IMR-90 (cell line): ENCODE measurements around the gene HOXA10. TPM values are rescaled to one million over a fixed set of nuclear protein-coding genes. Genes with fewer than 3 reads are reported as not detected.

Source experiments
- ATAC-seq: fragments of 200-7000 bp; cut with Tn5 transposase; 2 replicates; pipeline ENCODE4 v1.9.1; 2020; ENCODE audit warnings: low read depth, mild to moderate bottlenecking, moderate library complexity
- BruUV-seq: library from RNA; stranded (reverse); fragments of 400-500 nt; replicated peaks from 2 replicates; lab custom pipeline; 2021; lab: Mats Ljungman, UMichigan
- CTCF ChIA-PET: fragments of 300-600 bp; formaldehyde crosslinking; extraction: SDS; loops from one replicate; lab custom pipeline; 2021; ENCODE audit warnings: antibody characterized with exemption; lab: Yijun Ruan, JAX
- POLR2A ChIA-PET: fragments of 300-600 bp; sonication (Branson Sonifier 250); formaldehyde crosslinking; loops from one replicate; lab custom pipeline; 2022; ENCODE audit warnings: antibody characterized with exemption; ENCODE audit not compliant: unreplicated experiment; lab: Charles Lee
- DNase-seq: peaks from one replicate; pipeline ENCODE4 v3.0.0; 2013
- H2AFZ ChIP-seq: replicated peaks from 2 replicates; pipeline ENCODE3; 2013; ENCODE audit warnings: low read length, mild to moderate bottlenecking; ENCODE audit not compliant: poor library complexity
- H2AK5ac ChIP-seq: 2 replicates; pipeline ENCODE4 v1.6.1; 2013; ENCODE audit warnings: low read depth, low read length, inconsistent platforms
- H2AK9ac ChIP-seq: replicated peaks from 2 replicates; pipeline ENCODE3; 2013; ENCODE audit warnings: mild to moderate bottlenecking, low read depth, low read length, moderate library complexity; ENCODE audit not compliant: poor library complexity
- H2BK120ac ChIP-seq: 2 replicates; pipeline ENCODE4 v1.6.1; 2013; ENCODE audit warnings: low read depth, low read length, inconsistent platforms
- H2BK15ac ChIP-seq: 3 replicates; pipeline ENCODE4 v1.6.1; 2013; ENCODE audit warnings: low read depth, low read length, inconsistent platforms
- H2BK20ac ChIP-seq: 2 replicates; pipeline ENCODE4 v1.6.1; 2013; ENCODE audit warnings: low read depth, mild to moderate bottlenecking, inconsistent platforms, low read length, moderate library complexity
- H2BK5ac ChIP-seq: 2 replicates; pipeline ENCODE4 v1.6.1; 2013; ENCODE audit warnings: mild to moderate bottlenecking, low read depth, low read length, inconsistent platforms; ENCODE audit not compliant: poor library complexity, severe bottlenecking
- H3K14ac ChIP-seq: replicated peaks from 2 replicates; pipeline ENCODE4 v1.6.1; 2013; ENCODE audit warnings: low read depth, low read length, inconsistent platforms
- H3K18ac ChIP-seq: 2 replicates; pipeline ENCODE4 v1.6.1; 2013; ENCODE audit warnings: low read depth, low read length, control low read depth
- H3K23ac ChIP-seq: 2 replicates; pipeline ENCODE4 v1.6.1; 2013; ENCODE audit warnings: low read depth, low read length, inconsistent platforms
- H3K27ac ChIP-seq: 2 replicates; pipeline ENCODE4 v1.5.1; 2013; ENCODE audit warnings: mild to moderate bottlenecking, control low read depth, low read length; ENCODE audit not compliant: insufficient read depth
- H3K27me3 ChIP-seq: 2 replicates; pipeline ENCODE4 v1.6.1; 2013; ENCODE audit warnings: low read length; ENCODE audit not compliant: control insufficient read depth, insufficient read depth
- H3K36me3 ChIP-seq: 2 replicates; pipeline ENCODE4 v1.6.1; 2013; ENCODE audit warnings: low read length, mixed read lengths; ENCODE audit not compliant: control insufficient read depth, insufficient read depth
- H3K4ac ChIP-seq: 2 replicates; pipeline ENCODE4 v1.6.1; 2013; ENCODE audit warnings: low read depth, low read length, inconsistent platforms
- H3K4me1 ChIP-seq: 2 replicates; pipeline ENCODE4 v1.6.1; 2013; ENCODE audit warnings: low read length, mixed read lengths; ENCODE audit not compliant: control insufficient read depth, insufficient read depth
- H3K4me2 ChIP-seq: 2 replicates; pipeline ENCODE4 v1.6.1; 2013; ENCODE audit warnings: low read depth, mild to moderate bottlenecking, control low read depth, low read length, moderate library complexity
- H3K4me3 ChIP-seq: 2 replicates; pipeline ENCODE4 v1.5.1; 2013; ENCODE audit warnings: low read depth, mild to moderate bottlenecking, control low read depth, low read length, moderate library complexity; ENCODE audit not compliant: insufficient read depth
- H3K56ac ChIP-seq: 2 replicates; pipeline ENCODE4 v1.6.1; 2013; ENCODE audit warnings: low read length, inconsistent platforms; ENCODE audit not compliant: insufficient read depth; ENCODE audit errors: extremely low read depth
- H3K79me1 ChIP-seq, 2 experiments: 2 replicates each; pipeline ENCODE4 v1.6.1; 2013; ENCODE audit warnings: low read length in 2 of 2, inconsistent platforms in 1 of 2, low read depth in 1 of 2
- H3K9ac ChIP-seq: 2 replicates; pipeline ENCODE4 v1.6.1; 2013; ENCODE audit warnings: low read depth, low read length, control low read depth
- H3K9me1 ChIP-seq: 2 replicates; pipeline ENCODE4 v1.6.1; 2013; ENCODE audit warnings: low read length, inconsistent platforms; ENCODE audit not compliant: insufficient read depth
- H3K9me3 ChIP-seq: 2 replicates; pipeline ENCODE4 v1.6.1; 2013; ENCODE audit warnings: low read length; ENCODE audit not compliant: control insufficient read depth, insufficient read depth
- H4K20me1 ChIP-seq: 2 replicates; pipeline ENCODE4 v1.6.1; 2013; ENCODE audit warnings: low read length, inconsistent platforms; ENCODE audit not compliant: insufficient read depth
- H4K5ac ChIP-seq: 2 replicates; pipeline ENCODE4 v1.6.1; 2013; ENCODE audit warnings: mild to moderate bottlenecking, low read depth, low read length, control low read depth
- H4K8ac ChIP-seq, 2 experiments: 2 replicates each; pipeline ENCODE4 v1.6.1; 2013; ENCODE audit warnings: low read depth in 2 of 2, low read length in 2 of 2, control low read depth in 1 of 2, inconsistent platforms in 1 of 2
- H4K91ac ChIP-seq: 2 replicates; pipeline ENCODE4 v1.6.1; 2013; ENCODE audit warnings: low read depth, low read length, inconsistent platforms; ENCODE audit not compliant: insufficient read depth
- BHLHE40 ChIP-seq: fragments of 150-350 bp; IDR thresholded peaks from 2 replicates; pipeline ENCODE4 v1.6.1; 2016; ENCODE audit warnings: mild to moderate bottlenecking, low read depth, low read length
- CEBPB ChIP-seq: IDR thresholded peaks from 2 replicates; pipeline ENCODE4 v1.6.1; 2012; ENCODE audit warnings: low read depth, low read length, improper control_type of control experiment
- CHD1 ChIP-seq: IDR thresholded peaks from 2 replicates; pipeline ENCODE4 v1.6.1; 2012; ENCODE audit warnings: low read depth, low read length, improper control_type of control experiment
- FOS ChIP-seq: fragments of 150-350 bp; IDR thresholded peaks from 2 replicates; pipeline ENCODE4 v1.6.1; 2016; ENCODE audit warnings: low read depth, low read length
- MAFK ChIP-seq: IDR thresholded peaks from 2 replicates; pipeline ENCODE4 v1.6.1; 2012; ENCODE audit warnings: low read depth, low read length, improper control_type of control experiment
- MAZ ChIP-seq: IDR thresholded peaks from 2 replicates; pipeline ENCODE4 v1.6.1; 2012; ENCODE audit warnings: low read depth, mild to moderate bottlenecking, low read length, improper control_type of control experiment, moderate library complexity, borderline replicate concordance
- MXI1 ChIP-seq: IDR thresholded peaks from 2 replicates; pipeline ENCODE4 v1.6.1; 2012; ENCODE audit warnings: low read depth, mild to moderate bottlenecking, low read length, moderate library complexity, borderline replicate concordance
- NFE2L2 ChIP-seq: fragments of 150-350 bp; IDR thresholded peaks from 2 replicates; pipeline ENCODE4 v1.6.1; 2016; ENCODE audit warnings: low read depth, mild to moderate bottlenecking, low read length
- POLR2A ChIP-seq: IDR thresholded peaks from 2 replicates; pipeline ENCODE4 v1.6.1; 2012; ENCODE audit warnings: mild to moderate bottlenecking, low read depth, low read length
- RAD21 ChIP-seq: IDR thresholded peaks from 2 replicates; pipeline ENCODE4 v1.6.1; 2012; ENCODE audit warnings: low read length, improper control_type of control experiment
- RCOR1 ChIP-seq: IDR thresholded peaks from 2 replicates; pipeline ENCODE4 v1.6.1; 2012; ENCODE audit warnings: mild to moderate bottlenecking, low read length, improper control_type of control experiment; ENCODE audit not compliant: insufficient replicate concordance
- RFX5 ChIP-seq: IDR thresholded peaks from 2 replicates; pipeline ENCODE4 v1.8.0; 2012; ENCODE audit warnings: low read depth, mild to moderate bottlenecking, low read length, moderate library complexity
- SMC3 ChIP-seq: fragments of 150-350 bp; IDR thresholded peaks from 2 replicates; pipeline ENCODE4 v1.6.1; 2016; ENCODE audit warnings: low read depth, mild to moderate bottlenecking, antibody characterized with exemption, low read length, moderate library complexity
- USF2 ChIP-seq: fragments of 150-350 bp; IDR thresholded peaks from 2 replicates; pipeline ENCODE4 v1.6.1; 2017; ENCODE audit warnings: mild to moderate bottlenecking, antibody characterized with exemption, low read length, low read depth
- WGBS, 2 experiments: methylation state at CpG; one replicate each; pipeline versions ENCODE4 v1.1.5 to v1.1.7; 2013; ENCODE audit warnings: missing lambda C conversion rate in 2 of 2; ENCODE audit not compliant: insufficient read length in 1 of 2; ENCODE audit errors: extremely low coverage in 2 of 2; 5-methylcytosine and 5-hydroxymethylcytosine counted together
- dilution Hi-C: fragments of 300-500 bp; cut with HindIII; formaldehyde crosslinking; loops from one replicate; pipeline ENCODE4 v1.14.3; 2018; ENCODE audit warnings: low sequenced_read_pairs; ENCODE audit not compliant: unreplicated experiment
- in situ Hi-C: fragments of 300-500 bp; cut with MboI; formaldehyde crosslinking; loops from 3 replicates; pipeline ENCODE4 v1.14.3; 2019; ENCODE audit warnings: low sequenced_read_pairs, inconsistent platforms, mixed read lengths
- intact Hi-C: fragments of 100-400 bp; cut with micrococcal nuclease; formaldehyde crosslinking; loops from 2 replicates; pipeline ENCODE4 v1.10.0; 2022
- polyA plus RNA-seq, 3 experiments: library from polyadenylated mRNA; depleted of rRNA; stranded (reverse); fragments of >200 nt; gene quantifications; 2 replicates each; pipeline ENCODE4 v1.2.3, GENCODE V29; 2012; ENCODE audit warnings: low replicate concordance in 1 of 3
- total RNA-seq: library from RNA; depleted of rRNA; stranded (reverse); fragments of >200 nt; gene quantifications from 2 replicates; pipeline ENCODE4 v1.2.3, GENCODE V29; 2012
- TF ChIP-seq, protein P1 (sequence below): conservative IDR thresholded peaks from 2 replicates; pipeline ENCODE4 v1.5.1; 2012; ENCODE audit warnings: mild to moderate bottlenecking, low read depth, low read length, improper control_type of control experiment
- TF ChIP-seq, protein P2 (sequence below): fragments of 150-350 bp; IDR thresholded peaks from 2 replicates; pipeline ENCODE4 v1.6.1; 2016; ENCODE audit warnings: low read depth, mild to moderate bottlenecking, low read length, moderate library complexity, borderline replicate concordance

HOXA10 gene
- total and polyA plus RNA-seq, 2 of the 4 experiments (the other 2 are of a cell fraction): 0.10 to 0.18 TPM

GRCh38 chr7:27204851-27205322 is 30.8 kb upstream of the HOXA10 start:
- Histone ChIP-seq H3K9me1 (peaks cover 5% of the 10 kb centered on the region; the same call in 1 of the 2 replicates), H2BK5ac (no peak overlapping the region), H3K14ac (no peak overlapping the region), H3K27ac (no peak overlapping the region), H3K9me3 (peaks cover 7% of the 10 kb centered on the region; the same call in 1 of the 2 replicates), H3K9ac (no peak overlapping the region), H3K18ac (no peak overlapping the region), H2BK15ac (no peak overlapping the region), H4K5ac (no peak overlapping the region), H2BK120ac (no peak overlapping the region), H3K4ac (no peak overlapping the region), H4K91ac (no peak overlapping the region), H2AFZ (peak overlapping the region; percentile 59), H4K8ac (no peak overlapping the region), H4K20me1 (peaks cover 24% of the 10 kb centered on the region), H3K27me3 (peaks cover 97% of the 10 kb centered on the region), H2BK20ac (no peak overlapping the region), H2AK5ac (no peak overlapping the region), H3K4me3 (no peak overlapping the region), H3K79me1 (no peaks in the 10 kb centered on the region), H3K4me1 (peaks cover 2% of the 10 kb centered on the region; the same call in 1 of the 2 replicates), H3K23ac (no peak overlapping the region), H3K36me3 (no peaks in the 10 kb centered on the region), H2AK9ac (no peak overlapping the region), H3K4me2 (peak overlapping the region; percentile 31; the same call in 1 of the 2 replicates), H3K56ac (no peak overlapping the region)
- dilution Hi-C loops: no loop called here
- CTCF ChIA-PET: interaction anchor here (0.7 kb wide), 1 partner anchor 9 kb away, joined by 3 read pairs; no protein-coding TSS in a partner anchor
- no peak for DNase-seq
- intact Hi-C loops: no loop called here
- TF ChIP-seq USF2 (no peak), RFX5 (no peak), RAD21 (no peak), RCOR1 (no peak), FOS (no peak), CEBPB (no peak), NFE2L2 (no peak), MXI1 (no peak), BHLHE40 (no peak), SMC3 (no peak), POLR2A (no peak), MAZ (no peak), CHD1 (no peak), MAFK (no peak)
- TF ChIP-seq, protein P1, sequence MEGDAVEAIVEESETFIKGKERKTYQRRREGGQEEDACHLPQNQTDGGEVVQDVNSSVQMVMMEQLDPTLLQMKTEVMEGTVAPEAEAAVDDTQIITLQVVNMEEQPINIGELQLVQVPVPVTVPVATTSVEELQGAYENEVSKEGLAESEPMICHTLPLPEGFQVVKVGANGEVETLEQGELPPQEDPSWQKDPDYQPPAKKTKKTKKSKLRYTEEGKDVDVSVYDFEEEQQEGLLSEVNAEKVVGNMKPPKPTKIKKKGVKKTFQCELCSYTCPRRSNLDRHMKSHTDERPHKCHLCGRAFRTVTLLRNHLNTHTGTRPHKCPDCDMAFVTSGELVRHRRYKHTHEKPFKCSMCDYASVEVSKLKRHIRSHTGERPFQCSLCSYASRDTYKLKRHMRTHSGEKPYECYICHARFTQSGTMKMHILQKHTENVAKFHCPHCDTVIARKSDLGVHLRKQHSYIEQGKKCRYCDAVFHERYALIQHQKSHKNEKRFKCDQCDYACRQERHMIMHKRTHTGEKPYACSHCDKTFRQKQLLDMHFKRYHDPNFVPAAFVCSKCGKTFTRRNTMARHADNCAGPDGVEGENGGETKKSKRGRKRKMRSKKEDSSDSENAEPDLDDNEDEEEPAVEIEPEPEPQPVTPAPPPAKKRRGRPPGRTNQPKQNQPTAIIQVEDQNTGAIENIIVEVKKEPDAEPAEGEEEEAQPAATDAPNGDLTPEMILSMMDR: no peak
- TF ChIP-seq, protein P2, sequence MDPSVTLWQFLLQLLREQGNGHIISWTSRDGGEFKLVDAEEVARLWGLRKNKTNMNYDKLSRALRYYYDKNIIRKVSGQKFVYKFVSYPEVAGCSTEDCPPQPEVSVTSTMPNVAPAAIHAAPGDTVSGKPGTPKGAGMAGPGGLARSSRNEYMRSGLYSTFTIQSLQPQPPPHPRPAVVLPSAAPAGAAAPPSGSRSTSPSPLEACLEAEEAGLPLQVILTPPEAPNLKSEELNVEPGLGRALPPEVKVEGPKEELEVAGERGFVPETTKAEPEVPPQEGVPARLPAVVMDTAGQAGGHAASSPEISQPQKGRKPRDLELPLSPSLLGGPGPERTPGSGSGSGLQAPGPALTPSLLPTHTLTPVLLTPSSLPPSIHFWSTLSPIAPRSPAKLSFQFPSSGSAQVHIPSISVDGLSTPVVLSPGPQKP: no peak
- POLR2A ChIA-PET: no interaction called here
- ATAC-seq: peak; percentile 27
- no TSS peak for BruUV-seq
- 3% methylated on average over 31 of the region's 41 CpGs; no CpG with 5 or more reads in 1 of the 2 experiments for WGBS, 2 experiments
- in situ Hi-C loops: loop anchor here (5.0 to 10.0 kb wide), 2 partner anchors 377 to 570 kb away; no protein-coding TSS in a partner anchor
